Testis (tissue), 3 donors: ENCODE measurements around the gene MOV10L1. TPM values are rescaled to one million over a fixed set of nuclear protein-coding genes. Genes with fewer than 3 reads are reported as not detected.

ENCODE experiments used
- DNase-seq: peaks from one replicate; pipeline ENCODE4 v3.0.0-alpha.2; 2019
- H3K27ac ChIP-seq, 2 donors: fragments of 200-600 bp; sonication (generic); one replicate each; pipeline ENCODE4 v1.5.1; 2019
- H3K27me3 ChIP-seq: fragments of 200-600 bp; sonication (generic); one replicate; pipeline ENCODE4 v1.5.1; 2019
- H3K36me3 ChIP-seq: fragments of 200-600 bp; sonication (generic); one replicate; pipeline ENCODE4 v1.5.1; 2017; ENCODE audit warnings: low read depth; ENCODE audit errors: missing control alignments
- H3K4me1 ChIP-seq: fragments of 200-600 bp; sonication (generic); one replicate; pipeline ENCODE4 v1.5.1; 2019
- H3K4me3 ChIP-seq, 2 donors: fragments of 200-600 bp; sonication (generic); one replicate each; pipeline ENCODE4 v1.5.1; 2017 to 2019
- H3K9me3 ChIP-seq: fragments of 200-600 bp; sonication (generic); one replicate; pipeline ENCODE4 v1.5.1; 2017
- CTCF ChIP-seq, 3 experiments: fragments of 450-650 bp in 2 of 3; fragments of 200-600 bp in 1 of 3; sonication (generic) in 1 of 3; IDR thresholded peaks; one replicate each; pipeline ENCODE4 v1.5.1; 2016 to 2019; ENCODE audit warnings: antibody characterized with exemption in 3 of 3, mild to moderate bottlenecking in 2 of 3, moderate library complexity in 1 of 3
- POLR2A ChIP-seq: fragments of 450-650 bp; IDR thresholded peaks from one replicate; pipeline ENCODE4 v1.6.1; 2017; ENCODE audit warnings: antibody characterized with exemption, mild to moderate bottlenecking, moderate library complexity
- WGBS, 2 donors: methylation state at CpG; one replicate each; pipeline ENCODE4 v1.1.5; 2018; 5-methylcytosine and 5-hydroxymethylcytosine counted together
- intact Hi-C: fragments of 100-400 bp; cut with DNase I; formaldehyde crosslinking; loops from one replicate; pipeline ENCODE4 v1.15.1; 2023; ENCODE audit warnings: low total_unique reads
- polyA plus RNA-seq: library from polyadenylated mRNA; stranded (reverse); fragments of 350-450 nt; fragmentation: Illumina TruSeq; extraction: RNeasy Lipid Tissue Mini Kit (QIAGEN cat#74804); gene quantifications from one replicate; pipeline ENCODE4 v1.2.3, GENCODE V29; 2014; ENCODE audit warnings: low read depth, low replicate concordance; ENCODE audit not compliant: insufficient read depth
- total RNA-seq, 2 donors: library from RNA; depleted of rRNA; stranded (reverse); fragments of >200 nt; gene quantifications; one replicate each; pipeline ENCODE4 v1.2.3, GENCODE V29; 2016

The MOV10L1 gene
- total and polyA plus RNA-seq, 3 donors from 2014 or later, result 48.4 to 73.3 (median 62.4) TPM

- Histone ChIP-seq H3K36me3 (no peaks in the 10 kb centered on the region), H3K27ac (no peak overlapping the region), H3K4me3 (no peak overlapping the region), H3K27me3 (no peaks in the 10 kb centered on the region), H3K4me1 (no peaks in the 10 kb centered on the region), H3K9me3 (no peaks in the 10 kb centered on the region)
- intact Hi-C loops, result no loop called here
- 41 to 51% methylated on average over 5 to 10 of the region's 10 CpGs for WGBS, 2 donors
- peak; percentile 37 for DNase-seq
- TF ChIP-seq POLR2A (no peak), CTCF (IDR thresholded peaks at IDR 0.05) (no peak)
Observed at GRCh38 chr22:50115693-50116092, 25.9 kb downstream of the MOV10L1 start.

DNA sequence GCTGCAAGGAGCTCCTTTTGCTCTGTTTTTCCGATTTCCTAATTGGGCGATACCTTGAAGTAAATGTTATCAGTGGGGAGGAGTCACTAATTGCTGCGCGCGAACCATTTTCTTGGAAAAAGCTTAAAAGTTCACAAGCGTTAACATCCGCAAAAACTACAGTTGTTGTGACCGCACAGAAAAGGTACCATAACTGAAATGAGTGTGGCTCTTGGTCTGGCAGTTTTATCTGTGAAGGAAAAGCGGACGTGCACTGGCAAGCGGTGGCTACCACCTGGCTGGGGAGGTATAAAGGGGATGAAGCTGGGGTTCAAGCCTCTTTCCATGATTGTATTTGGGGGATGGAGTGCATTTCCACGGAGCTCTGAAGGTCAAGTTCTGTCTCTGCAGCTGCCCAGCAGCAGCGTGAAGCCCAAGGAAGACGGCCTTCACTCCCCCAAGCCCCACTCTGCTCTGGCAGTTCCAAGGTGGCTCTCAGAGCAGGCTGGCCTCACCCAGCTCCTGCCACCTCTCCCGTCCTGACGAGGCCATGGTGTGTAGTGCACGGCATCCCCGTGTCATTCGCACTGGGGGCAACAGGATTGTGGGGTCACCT, 27.5 kb downstream of the MOV10L1 start:
- no peak overlapping the region for H3K4me3 ChIP-seq
- TF ChIP-seq POLR2A, result no peak
- no peak for TF ChIP-seq CTCF (IDR thresholded peaks at IDR 0.05)
- no peaks in the 10 kb centered on the region for H3K36me3 ChIP-seq
- H3K4me1 ChIP-seq, result no peaks in the 10 kb centered on the region
- H3K27ac ChIP-seq, result no peak overlapping the region
- no peaks in the 10 kb centered on the region for H3K27me3 ChIP-seq
- intact Hi-C loops, result no loop called here
- no peak for DNase-seq
- no peaks in the 10 kb centered on the region for H3K9me3 ChIP-seq
- WGBS, 2 donors, result 80 to 83% methylated on average over 18 to 19 of the region's 19 CpGs

DNA sequence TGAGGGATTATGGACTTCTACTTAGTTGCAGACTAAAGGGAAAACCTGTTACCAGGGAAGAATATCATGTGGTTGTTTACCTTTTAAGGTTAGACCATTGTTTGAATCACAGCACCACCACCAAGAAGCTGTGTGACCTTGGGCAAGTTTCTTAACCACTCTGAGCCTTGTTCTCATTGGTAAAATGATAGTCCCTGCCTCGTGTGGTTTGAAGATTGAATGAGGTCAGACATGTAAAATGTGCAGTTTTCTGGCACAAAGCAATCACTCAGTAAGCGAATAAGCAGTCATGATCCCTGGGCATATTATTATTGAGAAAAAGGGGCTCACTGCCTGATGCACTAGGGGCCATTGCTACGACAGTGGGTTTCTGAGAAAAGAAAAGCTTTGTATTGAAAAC, 28.3 kb downstream of the MOV10L1 start:
- Histone ChIP-seq H3K4me3 (no peak overlapping the region), H3K36me3 (no peaks in the 10 kb centered on the region), H3K27ac (no peak overlapping the region), H3K9me3 (no peaks in the 10 kb centered on the region), H3K27me3 (no peaks in the 10 kb centered on the region), H3K4me1 (no peaks in the 10 kb centered on the region)
- TF ChIP-seq POLR2A (no peak), CTCF (IDR thresholded peaks at IDR 0.05) (no peak)
- intact Hi-C loops, result no loop called here
- WGBS, 2 donors, result 66 to 81% methylated on average over 3 of the region's 3 CpGs
- DNase-seq, result no peak

GRCh38 chr22:50118557-50119168, 28.9 kb downstream of the MOV10L1 start:
- Histone ChIP-seq H3K9me3 (no peaks in the 10 kb centered on the region), H3K4me3 (no peak overlapping the region), H3K36me3 (no peaks in the 10 kb centered on the region), H3K4me1 (no peaks in the 10 kb centered on the region), H3K27ac (no peak overlapping the region), H3K27me3 (no peaks in the 10 kb centered on the region)
- 30 to 44% methylated on average over 10 of the region's 10 CpGs for WGBS, 2 donors
- intact Hi-C loops, result no loop called here
- TF ChIP-seq POLR2A (no peak), CTCF (IDR thresholded peaks at IDR 0.05) (no peak)
- peak; percentile 53 for DNase-seq
